Right renal pelvis (tissue), 4 donors: ENCODE data around the gene USP24. TPM values are rescaled to one million over a fixed set of nuclear protein-coding genes. Genes with fewer than 3 reads are reported as not detected.
A peak's percentile ranks its signal among the peaks of the same experiment; 100 is the strongest.

ENCODE experiments used
- DNase-seq, 4 donors: peaks; one replicate each; pipeline ENCODE4 v3.0.0-alpha.2; 2013; ENCODE audit warnings: low read depth in 4 of 4, low spot score in 3 of 4, missing footprints in 1 of 4
- polyA plus RNA-seq, 4 donors: library from polyadenylated mRNA; unstranded; fragments of 120-200 nt; gene quantifications; one replicate each; pipeline ENCODE4 v1.2.1, GENCODE V29; 2013; ENCODE audit not compliant: insufficient read length in 4 of 4

The USP24 gene
- polyA plus RNA-seq = 10 to 100 TPM; 38.9 to 48.8 (median 43.6) TPM

GRCh38 chr1:55215194-55216021 is at the start of gene USP24:
Gene USP24, minus strand, starts transcription at chr1:55215364. Its CDS starts 251 bp downstream, at chr1:55215113.
- peak; percentile 51 to 71 (median 60) for DNase-seq

- no peak for DNase-seq
These were observed 47.7 kb upstream of the USP24 start for GRCh38 chr1:55262822-55263221.

- DNase-seq = no peak
These were observed 44.9 kb upstream of the USP24 start for GRCh38 chr1:55259911-55260609.

GRCh38 chr1:55257958-55258357 is 42.8 kb upstream of the USP24 start:
- DNase-seq = no peak

- no peak for DNase-seq
These were observed 40.7 kb upstream of the USP24 start for GRCh38 chr1:55255901-55256300.

GRCh38 chr1:55252942-55253589 is 37.9 kb upstream of the USP24 start:
- no peak for DNase-seq

GRCh38 chr1:55250399-55251075 is 35.4 kb upstream of the USP24 start:
- DNase-seq = no peak

GRCh38 chr1:55249646-55250398 is 34.7 kb upstream of the USP24 start:
- no peak for DNase-seq

- no peak for DNase-seq
These were observed 31.7 kb upstream of the USP24 start for GRCh38 chr1:55246896-55247295.

GRCh38 chr1:55246331-55246730 is 31.2 kb upstream of the USP24 start:
- no peak for DNase-seq

- DNase-seq = no peak
These were observed 30.6 kb upstream of the USP24 start for GRCh38 chr1:55245781-55246180.

- DNase-seq = no peak
These were observed 29.4 kb upstream of the USP24 start for GRCh38 chr1:55244476-55245099.

GRCh38 chr1:55243655-55244054 is 28.5 kb upstream of the USP24 start:
- no peak for DNase-seq

- DNase-seq = no peak
These were observed 24.4 kb upstream of the USP24 start for GRCh38 chr1:55239548-55239947.

GRCh38 chr1:55235722-55236121 is 20.6 kb upstream of the USP24 start:
- no peak for DNase-seq

GRCh38 chr1:55234016-55234415 is 18.9 kb upstream of the USP24 start:
- DNase-seq = no peak

GRCh38 chr1:55233145-55233777 is 18.1 kb upstream of the USP24 start:
- no peak for DNase-seq

- no peak for DNase-seq
These were observed 17.4 kb upstream of the USP24 start for GRCh38 chr1:55232448-55233144.

GRCh38 chr1:55231745-55232144 is 16.6 kb upstream of the USP24 start:
- no peak for DNase-seq
